Kasumi-1 (cell line): ENCODE data around the gene B3GALT4.

ENCODE experiments used
- DNase-seq, 2 experiments: peaks; one replicate each; lab custom pipeline; 2025; lab: John Stamatoyannopoulos, UW

The B3GALT4 gene

DNA sequence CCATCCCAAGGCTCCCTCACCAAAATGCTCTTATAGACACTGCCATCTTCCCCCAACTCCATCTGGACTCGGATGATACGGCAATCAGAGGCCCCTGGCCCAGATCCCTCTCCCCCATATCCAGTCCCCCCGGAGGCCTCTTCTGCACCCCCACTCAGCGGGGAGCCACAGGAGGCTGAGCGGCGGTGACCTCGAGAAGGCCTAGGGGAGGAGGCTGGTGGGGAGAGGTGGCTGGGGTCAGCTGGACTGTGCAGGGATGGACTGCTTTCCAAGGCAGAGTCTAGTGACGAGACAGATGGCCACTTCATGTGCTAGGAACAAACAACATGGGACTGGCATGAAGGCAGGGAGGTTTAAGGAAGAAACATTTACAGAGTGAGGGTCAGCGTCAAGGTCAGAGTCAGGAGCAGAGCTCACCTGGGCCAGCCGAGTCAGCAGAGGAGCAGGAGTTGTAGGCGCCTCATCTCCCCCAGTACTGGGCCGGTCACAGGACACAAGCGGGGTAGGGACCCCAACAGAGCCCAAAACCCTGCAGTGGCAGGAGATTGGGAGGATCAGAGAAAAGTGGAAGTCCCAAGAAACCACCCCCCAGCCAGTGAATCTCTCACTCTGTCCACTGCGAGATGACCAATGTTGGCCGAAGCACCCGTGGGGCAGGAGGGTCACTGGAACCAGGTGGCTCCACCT, 16.2 kb downstream of the B3GALT4 start:
- no peak for DNase-seq

DNA sequence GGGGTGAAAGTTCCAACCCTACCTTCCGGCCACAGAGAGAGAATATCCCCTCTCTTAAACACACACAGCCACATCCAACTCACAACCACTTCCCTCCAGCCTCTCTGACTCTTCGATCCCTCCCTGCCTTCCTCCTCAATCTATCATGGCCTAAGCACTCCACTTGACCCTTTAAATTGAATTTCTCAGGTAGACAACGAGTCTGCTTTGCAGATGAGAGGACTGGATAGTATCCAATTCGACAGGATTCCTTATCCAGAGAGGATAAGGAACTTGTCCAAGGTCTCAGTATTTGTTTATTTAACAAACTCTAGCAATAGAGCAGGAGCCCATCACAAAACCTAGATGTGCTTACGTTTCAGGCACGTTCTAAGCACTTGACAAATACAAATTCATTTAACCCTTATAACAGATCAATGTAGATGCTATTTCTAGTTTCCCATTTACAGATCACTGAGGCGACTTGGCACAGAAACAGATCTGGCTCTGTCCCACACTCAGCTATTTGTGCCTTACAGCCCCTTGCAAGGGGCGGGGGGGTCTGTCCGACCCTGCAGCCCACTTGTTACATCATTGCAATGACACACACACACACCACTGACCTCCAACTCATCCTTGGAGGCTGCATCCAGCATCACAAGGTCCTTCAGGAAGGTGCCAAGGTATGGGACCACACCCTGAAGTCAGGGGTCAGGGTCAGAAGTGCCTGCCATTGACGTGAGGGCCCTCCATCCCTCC, 17.3 kb downstream of the B3GALT4 start:
- DNase-seq = no peak

DNA sequence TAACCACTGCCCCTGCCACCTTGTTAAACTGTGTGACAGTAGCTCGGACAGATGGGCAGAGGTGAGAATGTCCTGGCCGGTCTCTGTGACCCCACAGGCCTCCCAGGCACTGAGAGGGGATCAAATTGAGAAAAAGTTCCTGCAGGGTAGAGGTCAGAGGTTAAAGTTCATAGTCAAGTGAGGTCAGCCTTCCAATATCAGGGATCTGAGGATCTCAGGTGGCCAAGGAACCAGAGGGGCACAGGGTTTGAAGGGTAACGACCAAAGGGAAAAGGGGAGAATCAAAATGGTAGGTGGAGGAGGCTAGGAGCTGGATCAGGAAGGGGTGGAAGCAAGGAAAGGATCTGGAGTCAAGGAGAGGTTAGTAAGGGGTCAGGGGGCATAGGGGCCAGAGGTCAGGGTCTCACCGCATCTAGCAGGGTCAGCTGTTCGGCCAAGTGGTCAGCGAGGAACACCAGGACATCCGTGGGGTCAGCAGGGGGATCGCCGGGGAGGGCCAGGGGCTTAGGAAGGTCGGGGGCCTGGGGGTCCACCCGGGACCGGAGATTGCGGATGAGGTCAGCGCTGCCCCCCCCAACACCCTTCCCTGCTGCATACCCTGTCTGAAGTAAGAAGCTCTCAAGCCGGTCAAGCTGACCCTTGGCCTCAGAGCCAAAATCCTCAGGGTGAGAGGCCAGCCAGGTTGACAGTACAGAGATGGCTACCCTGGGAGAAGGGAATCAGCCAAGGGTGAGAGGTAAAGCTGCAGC, 18.9 kb downstream of the B3GALT4 start:
- DNase-seq = no peak

DNA sequence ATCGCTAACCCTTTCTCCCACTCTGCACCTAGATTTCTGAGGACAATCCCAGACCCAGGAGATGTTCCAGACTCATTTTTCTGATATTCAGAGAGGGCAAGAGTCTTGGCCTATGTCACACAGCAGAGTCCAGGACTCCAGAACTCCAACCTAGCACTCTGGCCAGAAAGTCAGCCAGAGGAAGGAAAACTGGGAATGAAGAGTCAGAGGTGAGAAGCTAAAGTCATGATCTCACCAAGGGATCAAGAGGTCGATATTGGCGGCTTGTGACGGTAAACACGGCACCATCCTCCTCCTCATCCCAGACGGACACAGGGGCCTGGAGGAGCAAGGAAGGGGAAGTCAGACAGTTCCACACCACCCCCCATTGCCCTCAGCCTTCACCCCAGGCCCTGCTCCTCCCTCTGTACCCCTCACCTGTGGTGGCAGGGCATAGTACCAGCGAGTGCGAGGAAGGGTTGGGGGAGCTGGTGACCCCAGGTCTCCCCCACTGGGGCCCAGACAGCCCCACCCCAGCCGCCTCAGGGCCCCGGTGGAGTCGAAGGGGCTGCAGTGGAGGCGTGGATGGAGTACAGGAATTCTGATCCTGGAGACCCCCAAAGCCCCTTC, 20.0 kb downstream of the B3GALT4 start:
- DNase-seq = no peak

DNA sequence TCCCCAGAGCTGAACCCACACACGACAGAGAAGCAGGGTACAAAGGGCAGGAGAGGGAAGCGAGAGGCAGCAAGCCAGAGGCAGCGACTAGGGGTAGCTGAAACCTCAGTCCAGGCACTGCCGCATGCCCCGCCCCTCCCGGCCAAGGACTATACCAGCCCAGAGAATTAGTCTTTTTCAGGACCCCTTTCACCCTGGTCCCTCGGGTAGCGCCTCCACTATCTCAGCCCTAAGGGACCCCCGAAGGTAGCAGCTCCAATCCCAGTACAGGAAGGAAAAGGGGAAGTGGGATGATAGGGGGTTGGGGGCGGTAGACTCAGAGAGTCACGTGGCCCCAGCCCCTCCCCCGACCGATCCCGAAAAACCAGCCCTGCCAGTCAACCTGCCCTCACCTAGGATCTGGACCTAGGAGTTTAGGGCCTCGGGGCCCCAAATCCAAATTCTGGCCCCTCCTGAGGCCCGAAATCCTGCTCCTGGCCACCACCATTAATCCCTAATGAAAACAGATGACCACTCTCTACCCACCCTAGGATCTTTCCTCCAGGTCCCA, 20.6 kb downstream of the B3GALT4 start:
- DNase-seq = peak; percentile 32 to 43

DNA sequence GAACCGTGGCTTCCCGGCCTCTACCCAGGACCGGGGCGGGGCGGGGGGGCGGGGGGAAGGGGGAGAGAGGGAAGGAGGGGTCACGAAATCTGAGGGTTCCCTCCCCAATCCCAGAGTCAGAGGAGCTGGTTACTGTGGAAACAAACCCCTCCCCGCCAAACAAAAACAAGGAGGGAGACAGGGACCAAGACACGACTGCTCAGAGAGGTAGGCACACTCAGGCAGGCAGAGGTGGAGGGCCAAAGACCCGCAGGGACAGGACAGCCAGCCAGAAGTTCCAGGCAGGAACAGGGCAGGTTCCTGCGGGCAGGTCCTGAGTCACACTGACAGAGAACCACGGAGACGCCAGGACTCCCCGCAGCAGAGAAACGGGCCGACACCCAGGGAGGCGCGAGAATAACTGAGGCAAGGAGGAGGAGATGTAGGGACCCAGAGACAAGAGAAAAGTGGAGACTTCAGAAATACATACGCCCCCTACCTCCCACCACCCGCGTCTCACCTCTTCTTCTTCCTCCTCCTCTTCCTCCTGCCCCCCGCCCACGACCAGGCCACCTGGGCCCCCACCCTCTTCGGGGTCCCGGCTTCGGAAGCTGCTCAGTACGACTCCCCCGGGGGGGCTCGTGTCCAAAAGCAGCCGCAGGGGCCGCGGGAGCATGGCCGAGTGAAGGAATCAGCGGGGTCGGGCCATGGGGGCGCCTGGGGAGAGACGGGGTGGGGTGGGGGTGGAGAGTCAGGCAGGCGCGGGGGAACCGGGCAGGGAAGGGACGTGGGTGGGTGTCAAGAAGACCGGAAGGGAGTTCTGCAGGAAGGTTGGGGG, 21.2 kb downstream of the B3GALT4 start:
- peak; percentile 68 to 71 for DNase-seq

DNA sequence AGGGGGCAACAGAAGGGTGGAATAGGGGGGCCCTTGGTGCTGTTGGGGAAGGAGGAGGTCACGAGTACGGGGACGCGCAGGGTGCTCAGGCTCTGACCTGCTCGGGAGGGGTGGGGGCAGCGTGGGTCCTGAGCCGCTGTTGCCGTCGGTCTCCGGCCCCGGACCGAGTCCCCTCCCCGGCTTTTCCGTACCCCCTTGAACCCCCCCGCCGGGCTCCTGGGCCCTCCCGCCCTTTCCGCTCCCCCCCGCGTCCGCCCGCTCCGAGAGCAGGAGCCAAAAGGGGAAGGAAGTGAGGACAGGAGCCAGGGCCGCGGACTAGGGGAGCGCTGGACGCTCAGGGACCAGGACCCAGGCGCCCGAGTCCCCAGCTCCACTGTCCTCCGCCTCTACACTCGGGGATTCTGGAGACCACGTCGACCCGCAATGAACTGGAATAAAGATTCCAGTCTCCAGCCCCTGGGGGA, 21.9 kb downstream of the B3GALT4 start, which contains the start of gene RGL2:
RGL2 (minus strand) TSS at position 170 of the 464 bp plus-strand sequence. CDS start 332 bp downstream, outside the sequence.
- peak; percentile 80 to 85 for DNase-seq

DNA sequence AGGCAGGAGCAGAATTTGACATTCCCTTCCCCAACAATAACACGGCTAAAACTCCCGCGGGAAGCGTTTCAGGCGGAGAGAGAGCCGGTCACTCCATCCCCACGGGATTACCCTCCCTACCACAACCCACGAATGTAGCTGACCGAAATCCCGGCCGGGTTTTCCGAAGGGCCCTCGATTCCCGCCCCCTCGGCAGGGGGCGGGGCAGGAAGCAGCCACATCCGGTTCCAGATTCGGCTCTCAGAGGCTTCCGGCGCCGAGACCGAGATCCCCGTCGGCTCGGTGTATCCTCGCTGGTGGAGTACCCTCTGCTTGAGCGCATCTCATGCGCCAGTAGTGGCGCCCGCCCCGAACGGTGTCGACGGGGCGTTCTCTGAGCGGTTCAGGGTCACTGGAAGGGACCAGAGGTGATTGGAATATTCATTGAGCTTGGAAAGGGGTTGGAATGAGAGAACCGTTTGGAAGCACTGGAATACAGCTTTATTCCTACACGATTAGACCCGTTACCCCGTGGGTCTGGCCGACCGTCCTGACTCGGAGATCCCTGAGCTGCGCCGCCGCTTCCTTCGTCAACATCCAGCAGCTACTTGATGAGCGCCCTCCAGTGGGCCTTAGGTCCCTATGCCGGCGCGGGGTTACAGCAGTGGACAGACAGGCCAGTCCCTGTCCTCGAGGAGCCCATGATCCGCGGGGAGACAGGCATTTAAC, 22.5 kb downstream of the B3GALT4 start:
- DNase-seq = peak; percentile 87 to 92

DNA sequence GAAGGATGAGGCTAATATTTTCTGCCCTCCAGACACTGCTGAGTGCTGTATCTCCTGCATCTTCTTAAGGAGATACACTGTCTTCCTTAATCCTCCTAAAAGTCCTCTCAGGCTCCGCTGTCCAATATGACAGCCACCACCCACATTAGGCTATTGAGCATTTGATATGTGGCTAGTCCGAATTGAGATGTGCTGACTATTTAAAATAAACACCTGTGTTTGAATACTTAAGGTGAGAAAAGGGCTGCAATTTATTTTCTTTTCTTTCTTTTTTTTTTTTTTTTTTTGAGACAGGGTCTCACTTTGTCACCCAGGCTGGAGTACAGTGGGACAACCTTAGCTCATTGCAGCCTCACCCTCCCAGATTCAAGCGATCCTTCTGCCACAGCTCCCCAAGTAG, 25.0 kb downstream of the B3GALT4 start:
- DNase-seq = no peak

DNA sequence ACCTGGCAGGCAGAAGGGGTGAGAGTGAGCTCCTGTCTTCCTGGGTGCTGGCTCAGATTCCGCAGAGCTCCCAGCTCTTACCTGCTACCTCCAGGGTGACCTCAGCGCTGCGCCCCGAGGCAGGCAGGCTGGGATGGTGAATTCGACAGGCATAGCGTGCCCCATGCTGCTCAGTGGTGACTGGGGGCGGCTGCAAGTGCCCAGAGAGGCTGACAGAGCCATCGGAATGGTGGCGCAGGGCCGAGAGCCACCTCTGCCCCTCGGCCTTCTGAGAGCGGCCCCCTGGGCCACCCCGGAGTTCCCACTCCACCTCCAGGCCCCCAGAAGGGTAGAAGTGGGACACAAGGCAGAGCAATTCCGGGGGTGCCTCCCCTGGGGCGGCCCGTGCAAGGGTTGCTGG, 27.3 kb downstream of the B3GALT4 start:
- no peak for DNase-seq

DNA sequence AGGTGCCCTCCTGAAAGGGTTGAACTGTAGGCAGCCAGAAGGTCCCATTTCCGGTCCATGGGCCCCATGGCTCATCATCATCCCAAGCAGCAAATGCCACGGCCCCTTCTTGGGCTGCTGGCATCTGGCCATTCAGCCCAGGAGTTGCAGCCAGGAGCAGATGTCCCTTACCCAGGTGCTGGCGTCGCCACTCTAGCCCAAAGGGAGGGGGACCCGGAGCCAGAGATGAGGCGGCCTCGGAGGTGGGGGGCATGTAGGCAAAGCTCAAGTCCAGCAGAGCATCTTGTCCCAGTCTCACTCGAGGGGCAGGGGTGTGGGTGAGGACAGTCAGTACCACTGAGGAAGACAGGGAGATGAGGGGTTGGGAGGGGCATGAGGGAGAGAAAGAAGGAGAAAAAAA, 28.1 kb downstream of the B3GALT4 start:
- no peak for DNase-seq

DNA sequence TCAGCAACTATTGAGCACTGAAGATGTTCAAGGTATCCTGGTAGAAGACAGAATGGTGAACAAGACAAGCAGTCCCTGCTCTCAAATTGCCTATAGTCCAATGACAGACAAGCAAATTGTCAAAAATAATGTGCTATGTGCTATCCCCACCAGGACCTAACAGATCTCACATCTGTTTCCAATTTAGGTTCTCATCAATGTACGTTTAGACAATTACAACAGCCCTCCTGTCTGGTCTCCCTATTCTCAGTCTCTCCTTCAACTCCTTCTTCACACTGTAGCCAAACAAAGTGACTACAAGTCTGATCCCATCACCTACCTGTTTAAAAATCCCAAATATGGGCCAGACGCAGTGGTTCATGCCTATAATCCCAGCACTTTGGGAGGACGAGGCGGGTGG, 29.4 kb downstream of the B3GALT4 start:
- no peak for DNase-seq

DNA sequence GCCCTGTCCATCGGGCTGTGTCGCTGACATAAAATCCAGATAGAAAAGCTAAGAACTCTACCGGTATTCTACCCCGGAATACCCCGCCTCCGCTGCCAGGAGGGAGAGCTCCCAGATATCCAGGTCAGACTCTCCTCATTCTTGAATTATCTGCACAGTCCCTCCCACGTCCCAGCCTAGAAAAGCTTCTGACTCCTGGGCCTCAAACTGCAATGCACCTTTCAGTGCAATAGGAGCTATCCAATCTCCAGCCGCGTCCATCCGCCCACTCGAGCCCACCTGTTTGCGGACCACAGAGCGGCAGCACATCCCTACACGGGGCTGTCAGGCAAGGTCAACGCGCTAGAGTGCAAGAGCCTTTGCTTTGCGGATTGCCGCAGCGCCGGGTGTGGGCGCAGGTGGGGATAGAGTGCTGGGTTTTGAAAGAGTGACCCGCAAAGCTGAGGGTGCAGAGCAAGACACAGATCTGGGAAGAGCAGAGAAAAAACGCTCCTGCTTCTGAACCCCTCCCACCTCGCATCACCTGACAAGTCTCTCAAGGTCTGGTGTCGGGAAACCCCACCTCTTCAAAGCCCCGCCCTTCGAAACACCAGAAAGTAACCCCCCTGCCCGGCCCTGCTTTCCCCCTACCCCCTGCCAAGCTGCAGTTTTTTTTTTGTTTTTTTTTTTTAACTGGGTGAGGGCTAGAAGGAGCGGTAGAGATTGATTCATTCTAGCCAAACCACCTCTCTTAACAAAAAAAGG, 35.6 kb downstream of the B3GALT4 start:
- peak; percentile 68 to 69 for DNase-seq

DNA sequence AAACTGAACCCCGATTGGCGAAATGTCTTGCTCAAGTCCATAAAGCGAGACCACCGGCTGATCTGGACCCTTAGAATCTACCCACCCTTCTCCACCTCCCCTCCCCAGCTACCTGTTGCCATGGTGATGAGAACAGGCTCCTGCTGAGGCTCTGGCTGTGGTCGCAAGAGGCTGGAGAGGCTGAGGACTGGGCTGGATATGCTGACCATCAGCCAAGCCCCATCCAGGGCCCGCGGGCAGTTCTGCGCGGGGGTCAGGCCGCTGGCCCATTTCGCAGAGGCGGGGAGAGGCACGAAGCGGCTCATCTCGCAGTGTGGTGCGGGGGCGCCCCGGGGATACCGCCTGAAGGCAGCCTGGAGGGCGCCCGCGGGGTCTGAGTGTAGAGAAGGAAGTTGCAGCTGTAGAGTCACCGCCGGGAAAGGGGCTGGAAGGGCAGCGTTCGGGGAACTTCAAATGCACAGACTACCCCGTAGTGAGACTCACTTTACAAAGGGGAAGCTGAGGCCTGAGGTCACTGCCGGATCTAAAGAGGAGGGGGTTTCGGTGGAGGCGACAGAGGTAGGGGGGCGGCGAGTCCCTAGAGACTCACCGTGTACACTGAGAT, 36.3 kb downstream of the B3GALT4 start:
- peak; percentile 48 to 68 for DNase-seq

DNA sequence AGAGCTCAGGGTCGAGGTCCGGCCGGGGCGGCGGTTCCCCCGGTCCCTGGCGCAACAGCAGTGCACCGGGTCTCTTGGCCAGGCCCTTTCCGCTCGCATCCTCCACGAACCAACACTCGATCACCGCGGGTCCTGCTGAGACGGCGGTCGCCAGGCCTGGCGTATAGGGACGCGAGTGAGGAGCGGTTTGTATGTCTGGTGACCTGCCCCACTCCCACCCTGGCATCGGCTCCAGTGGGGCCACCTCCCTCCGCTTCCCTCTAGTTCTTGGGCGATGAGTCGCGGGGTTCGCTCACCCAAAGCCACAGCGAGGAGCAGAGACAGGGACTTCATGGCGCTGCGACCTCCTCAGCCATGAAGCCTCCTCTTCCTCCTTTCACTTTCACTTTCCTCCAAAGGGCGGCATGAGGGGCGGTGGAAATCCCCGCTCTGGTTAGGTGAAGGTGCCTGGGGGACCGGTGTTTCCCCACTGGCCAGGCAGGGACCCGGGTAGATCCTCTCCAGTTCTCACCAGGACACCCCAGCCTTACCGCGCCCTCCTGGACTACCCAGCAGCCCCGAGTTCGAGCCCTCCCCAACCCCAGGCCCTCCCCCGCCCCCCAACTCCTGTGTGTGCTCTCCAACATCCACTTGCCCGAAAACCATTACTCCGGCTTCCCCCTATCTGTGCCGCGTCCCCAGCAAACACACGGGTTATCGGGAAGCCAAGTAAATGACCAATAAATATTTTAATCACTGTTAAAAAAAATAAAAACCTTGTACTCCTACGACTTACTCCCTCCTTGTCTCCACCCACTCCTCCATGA, 37.0 kb downstream of the B3GALT4 start, which contains the start of gene TAPBP:
TAPBP (minus strand) TSS at position 370 of the 806 bp plus-strand sequence; CDS start at position 333, 37 bp downstream.
- DNase-seq = peak; percentile 61 to 73

DNA sequence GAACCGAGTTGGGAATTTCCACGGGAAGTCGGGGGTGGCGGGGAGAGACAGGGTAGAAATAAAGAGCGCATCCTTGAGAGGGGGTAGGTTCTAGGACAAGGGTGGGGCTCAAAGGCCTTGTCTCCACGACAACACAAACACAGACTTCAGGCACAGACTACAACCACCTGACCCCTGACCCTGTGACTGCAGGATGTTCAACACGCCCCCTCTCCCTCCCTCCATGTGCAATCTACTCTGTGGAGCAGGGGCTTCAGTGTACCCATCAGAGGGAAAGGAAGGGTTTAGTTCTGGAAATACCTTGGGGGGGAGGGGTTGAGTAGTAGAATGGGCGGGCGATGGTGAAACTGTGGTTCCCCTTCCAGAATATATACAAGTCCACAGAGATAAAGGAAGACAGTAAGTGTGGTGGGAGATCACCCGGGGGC, 37.6 kb downstream of the B3GALT4 start:
- DNase-seq = peak; percentile 50 to 51

DNA sequence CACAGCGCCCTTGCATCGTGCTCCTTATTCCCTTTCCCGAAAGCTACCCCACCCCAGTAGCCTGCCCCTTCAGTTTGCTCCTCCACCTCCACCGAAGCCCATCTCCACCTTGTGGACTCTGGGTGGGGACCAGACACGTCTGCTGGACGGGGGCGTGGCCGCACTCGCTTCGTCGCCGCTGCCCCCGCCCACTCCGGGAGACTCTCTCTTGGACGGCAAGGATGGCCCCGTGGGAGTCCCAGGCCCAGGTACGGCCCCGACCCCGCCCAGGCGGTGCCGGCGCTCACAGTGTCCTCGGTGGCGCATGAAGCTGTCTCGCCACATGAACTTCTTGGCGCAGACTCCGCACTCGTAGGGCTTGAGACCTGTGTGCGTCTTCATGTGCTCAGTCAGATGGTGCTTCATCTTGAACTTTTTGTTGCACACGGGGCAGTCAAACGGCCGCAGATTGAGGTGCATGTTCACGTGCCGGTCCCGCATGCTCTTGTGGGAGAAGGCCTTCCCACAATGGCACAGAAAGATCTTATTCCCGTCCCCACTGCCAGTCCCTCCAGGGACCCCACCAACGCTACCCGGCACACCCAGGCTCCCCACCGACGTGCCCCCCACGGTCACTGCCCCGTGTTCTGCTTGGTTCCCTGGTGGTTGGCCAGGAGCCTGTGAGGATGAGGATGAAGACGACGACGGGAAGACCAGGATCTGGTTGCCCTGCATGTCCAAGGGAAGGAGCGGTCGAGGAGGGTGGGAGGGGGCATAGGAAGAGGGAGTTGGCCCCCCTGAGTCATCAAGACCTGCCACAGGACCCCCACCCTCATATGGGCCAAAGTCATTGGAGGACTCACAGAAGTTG, 38.2 kb downstream of the B3GALT4 start:
- DNase-seq = no peak
